KMS-11 (cell line): ENCODE measurements around the gene HMG20A.

Experiments
- H2AFZ ChIP-seq: fragments of 200-600 bp; sonication (generic); 2 replicates; pipeline ENCODE4 v1.6.1; 2016; ENCODE audit warnings: antibody characterized with exemption, mixed run types, low read depth
- H3K27ac ChIP-seq: fragments of 200-600 bp; sonication (generic); 2 replicates; pipeline ENCODE4 v1.6.1; 2016; ENCODE audit warnings: mild to moderate bottlenecking, mixed run types
- H3K27me3 ChIP-seq: fragments of 200-600 bp; sonication (generic); 2 replicates; pipeline ENCODE4 v1.6.1; 2017; ENCODE audit warnings: mild to moderate bottlenecking, low read depth, mixed run types, moderate library complexity; ENCODE audit not compliant: insufficient read depth
- H3K36me3 ChIP-seq: fragments of 200-600 bp; sonication (generic); 2 replicates; pipeline ENCODE4 v1.6.1; 2017; ENCODE audit warnings: mild to moderate bottlenecking, mixed run types; ENCODE audit not compliant: insufficient read depth
- H3K4me1 ChIP-seq: fragments of 200-600 bp; sonication (generic); 2 replicates; pipeline ENCODE4 v1.6.1; 2016; ENCODE audit warnings: mild to moderate bottlenecking, low read depth, mixed run types; ENCODE audit not compliant: poor library complexity, severe bottlenecking
- H3K4me2 ChIP-seq: fragments of 200-600 bp; sonication (generic); 2 replicates; pipeline ENCODE4 v1.7.0; 2016; ENCODE audit warnings: mild to moderate bottlenecking, mixed run types
- H3K4me3 ChIP-seq: fragments of 200-600 bp; sonication (generic); IDR thresholded peaks from 2 replicates; pipeline ENCODE4 v1.6.1; 2017; ENCODE audit warnings: low read depth, low read length, mixed read lengths; ENCODE audit not compliant: insufficient read depth
- H3K79me2 ChIP-seq: fragments of 200-600 bp; sonication (generic); 2 replicates; pipeline ENCODE4 v1.6.1; 2016; ENCODE audit warnings: low read depth, mixed run types; ENCODE audit not compliant: insufficient read depth
- H3K9ac ChIP-seq: fragments of 200-600 bp; sonication (generic); 2 replicates; pipeline ENCODE4 v1.6.1; 2016; ENCODE audit warnings: mild to moderate bottlenecking, mixed run types
- H4K20me1 ChIP-seq: fragments of 200-600 bp; sonication (generic); 2 replicates; pipeline ENCODE4 v1.6.1; 2016; ENCODE audit warnings: mild to moderate bottlenecking, mixed run types; ENCODE audit not compliant: insufficient read depth
- CTCF ChIP-seq: fragments of 200-600 bp; sonication (generic); conservative IDR thresholded peaks from 2 replicates; pipeline ENCODE4 v1.6.1; 2017; ENCODE audit warnings: low read depth, mild to moderate bottlenecking, antibody characterized with exemption, low read length, moderate library complexity, mixed read lengths

The HMG20A gene

GRCh38 chr15:77504306-77504705 is 83.6 kb downstream of the HMG20A start:
- Histone ChIP-seq H2AFZ (no peak overlapping the region), H4K20me1 (no peaks in the 10 kb centered on the region), H3K79me2 (no peaks in the 10 kb centered on the region), H3K9ac (no peak overlapping the region), H3K4me1 (peaks cover 4% of the 10 kb centered on the region), H3K36me3 (no peaks in the 10 kb centered on the region), H3K27ac (no peak overlapping the region), H3K4me3 (no peak overlapping the region), H3K4me2 (no peak overlapping the region), H3K27me3 (no peaks in the 10 kb centered on the region)
- no peak for TF ChIP-seq CTCF

- Histone ChIP-seq H3K4me2 (no peak overlapping the region), H4K20me1 (no peaks in the 10 kb centered on the region), H3K9ac (no peak overlapping the region), H3K27ac (no peak overlapping the region), H3K4me1 (peaks cover 4% of the 10 kb centered on the region), H3K36me3 (no peaks in the 10 kb centered on the region), H3K4me3 (no peak overlapping the region), H2AFZ (no peak overlapping the region), H3K79me2 (no peaks in the 10 kb centered on the region), H3K27me3 (no peaks in the 10 kb centered on the region)
- TF ChIP-seq CTCF = no peak
Measured at GRCh38 chr15:77504871-77505270, 84.2 kb downstream of the HMG20A start.

GRCh38 chr15:77505556-77505955 is 84.9 kb downstream of the HMG20A start:
- Histone ChIP-seq H3K27me3 (no peaks in the 10 kb centered on the region), H3K36me3 (no peaks in the 10 kb centered on the region), H2AFZ (no peak overlapping the region), H4K20me1 (no peaks in the 10 kb centered on the region), H3K4me1 (peaks cover 4% of the 10 kb centered on the region), H3K79me2 (no peaks in the 10 kb centered on the region), H3K27ac (no peak overlapping the region), H3K4me3 (no peak overlapping the region), H3K4me2 (no peak overlapping the region), H3K9ac (no peak overlapping the region)
- TF ChIP-seq CTCF = no peak

GRCh38 chr15:77506311-77507142 is 85.8 kb downstream of the HMG20A start:
- H3K4me2 ChIP-seq = no peak overlapping the region
- H3K79me2 ChIP-seq = no peaks in the 10 kb centered on the region
- TF ChIP-seq CTCF = no peak
- no peaks in the 10 kb centered on the region for H3K36me3 ChIP-seq
- no peaks in the 10 kb centered on the region for H4K20me1 ChIP-seq
- no peak overlapping the region for H3K27ac ChIP-seq
- H3K27me3 ChIP-seq = no peaks in the 10 kb centered on the region
- H3K4me3 ChIP-seq = no peak overlapping the region
- H3K9ac ChIP-seq = no peak overlapping the region
- no peak overlapping the region for H2AFZ ChIP-seq
- peaks cover 4% of the 10 kb centered on the region for H3K4me1 ChIP-seq
